Hematopoietic multipotent progenitor cell (in vitro differentiated cells): Measurements from ENCODE around the gene CACNA1B. TPM values are rescaled to one million over a fixed set of nuclear protein-coding genes. Genes with fewer than 3 reads are reported as not detected.
A peak's percentile ranks its signal among the peaks of the same experiment; 100 is the strongest.
"Not testable (repeated sequence)": the region's sequence is repeated elsewhere in the genome, so short reads cannot be mapped to it uniquely, and the experiment has no call there.

Source experiments
- DNase-seq, 3 donors: peaks; one replicate each; pipeline ENCODE4 v3.0.0-alpha.2; 2011 to 2015; ENCODE audit warnings: low read depth in 2 of 3, low spot score in 2 of 3
- total RNA-seq: library from RNA; depleted of rRNA; stranded (reverse); fragments of >200 nt; gene quantifications from one replicate; pipeline ENCODE4 v1.2.3, GENCODE V29; 2012

The CACNA1B gene
- total RNA-seq, 1 donor, result under 0.01 TPM

DNA sequence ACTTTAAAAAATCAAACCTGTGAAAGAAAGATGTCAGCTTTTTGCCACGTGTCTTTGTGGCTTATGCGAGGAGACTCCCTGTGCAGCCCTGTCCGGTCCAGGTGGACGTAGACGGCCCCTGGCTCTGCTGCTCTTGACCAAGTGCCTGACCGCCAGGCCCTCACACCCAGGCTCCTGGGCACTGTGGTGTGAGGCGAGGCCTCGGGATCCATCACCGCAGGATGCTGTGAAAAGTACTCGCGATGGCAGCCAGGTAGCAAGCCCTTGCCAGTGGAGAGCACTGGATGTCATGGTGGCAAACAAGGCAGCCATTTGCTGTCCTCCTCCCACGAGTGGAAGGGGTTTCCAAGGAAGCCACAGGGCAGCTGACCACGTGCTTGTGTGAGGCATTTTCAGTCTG is 245.1 kb downstream of the CACNA1B start:
- no peak for DNase-seq

DNA sequence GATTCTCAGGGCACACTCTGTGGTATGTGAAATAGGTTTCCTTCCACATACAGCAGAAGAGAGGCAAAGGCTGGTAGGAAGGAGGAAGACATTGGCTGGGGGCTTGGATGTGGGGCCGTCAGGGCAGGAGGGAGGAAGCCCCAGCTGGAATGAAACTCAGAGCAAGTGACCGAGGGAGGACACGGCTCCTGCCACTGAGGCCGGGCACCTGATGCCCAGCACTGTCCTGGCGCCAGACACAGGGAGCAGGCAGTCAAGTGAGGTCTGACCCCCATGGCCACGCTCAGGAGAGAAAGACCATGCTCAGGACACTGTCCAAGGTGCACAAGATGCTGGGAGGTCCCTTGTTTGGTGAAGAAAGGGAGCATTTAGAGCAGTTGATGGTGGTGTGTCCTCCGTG is 245.5 kb downstream of the CACNA1B start:
- DNase-seq, result no peak

DNA sequence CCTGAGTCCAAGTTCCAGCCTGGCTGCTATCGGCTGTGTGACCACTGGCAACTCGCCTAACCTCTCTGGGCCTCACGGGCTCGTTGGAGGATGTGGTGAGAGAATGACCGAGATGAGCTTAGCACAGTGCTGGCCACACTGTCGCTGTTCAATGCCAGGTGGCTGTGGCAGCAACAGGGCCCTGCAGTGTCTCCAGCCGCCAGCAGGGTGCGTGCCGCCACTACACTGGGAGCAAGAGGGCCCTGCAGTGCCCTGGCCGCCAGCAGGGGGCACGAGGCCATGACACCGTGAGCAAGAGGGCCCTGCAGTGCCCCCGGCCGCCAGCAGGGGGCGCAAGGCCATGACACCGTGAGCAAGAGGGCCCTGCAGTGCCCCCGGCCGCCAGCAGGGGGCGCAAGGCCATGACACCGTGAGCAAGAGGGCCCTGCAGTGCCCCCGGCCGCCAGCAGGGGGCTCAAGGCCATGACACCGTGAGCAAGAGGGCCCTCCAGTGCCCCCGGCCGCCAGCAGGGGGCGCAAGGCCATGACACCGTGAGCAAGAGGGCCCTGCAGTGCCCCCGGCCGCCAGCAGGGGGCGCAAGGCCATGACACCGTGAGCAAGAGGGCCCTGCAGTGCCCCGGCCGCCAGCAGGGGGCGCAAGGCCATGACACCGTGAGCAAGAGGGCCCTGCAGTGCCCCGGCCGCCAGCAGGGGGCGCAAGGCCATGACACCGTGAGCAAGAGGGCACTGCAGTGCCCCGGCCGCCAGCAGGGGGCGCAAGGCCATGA is 248.7 kb downstream of the CACNA1B start:
- not testable (repeated sequence) for DNase-seq

DNA sequence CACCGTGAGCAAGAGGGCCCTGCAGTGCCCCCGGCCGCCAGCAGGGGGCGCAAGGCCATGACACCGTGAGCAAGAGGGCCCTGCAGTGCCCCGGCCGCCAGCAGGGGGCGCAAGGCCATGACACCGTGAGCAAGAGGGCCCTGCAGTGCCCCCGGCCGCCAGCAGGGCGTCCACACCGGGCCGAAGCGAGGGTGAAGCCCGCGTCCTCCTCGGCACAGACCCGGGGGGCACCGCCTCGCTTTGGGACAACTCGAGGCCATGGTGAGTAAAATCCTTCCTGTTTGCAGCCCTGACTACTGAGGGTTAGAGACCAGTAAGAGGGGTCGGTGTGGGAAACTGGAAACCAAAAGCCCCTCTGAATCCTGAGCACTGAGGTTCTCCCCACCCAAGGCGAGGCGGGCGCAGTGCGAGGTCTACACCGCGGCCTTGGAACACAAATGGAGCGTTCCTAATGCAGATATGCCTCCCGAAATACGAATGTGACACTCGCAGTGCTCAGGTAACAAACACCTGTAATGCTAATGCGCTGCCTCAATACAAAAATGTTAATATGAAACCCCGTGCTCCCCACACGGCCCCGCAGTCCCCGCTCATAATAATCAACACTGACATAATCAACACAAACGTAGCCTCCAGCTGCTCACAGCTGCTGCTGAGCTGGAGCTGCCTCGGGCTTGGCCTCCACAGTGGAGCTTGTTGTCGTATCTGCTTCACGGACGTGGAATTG is 249.4 kb downstream of the CACNA1B start:
- DNase-seq, result not testable (repeated sequence)

DNA sequence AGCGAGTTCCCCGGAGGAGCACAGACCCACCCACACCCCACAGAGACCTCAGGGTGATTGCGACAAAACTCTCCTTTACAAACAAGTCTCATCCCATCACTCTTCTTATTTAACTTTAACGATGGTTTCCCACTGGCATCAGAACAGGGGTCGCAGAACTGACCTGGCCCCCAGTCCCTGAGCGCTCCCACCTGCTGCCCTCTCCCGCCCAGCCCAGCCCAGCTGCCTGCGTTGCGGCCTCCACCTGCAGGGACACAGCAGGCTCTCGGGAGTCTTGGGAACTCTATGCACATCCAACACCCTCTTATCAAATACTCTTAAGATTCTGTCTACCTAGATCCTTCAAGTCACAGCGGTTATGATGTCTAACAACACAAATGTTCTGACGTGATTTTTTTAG is 250.4 kb downstream of the CACNA1B start:
- not testable (repeated sequence) for DNase-seq

DNA sequence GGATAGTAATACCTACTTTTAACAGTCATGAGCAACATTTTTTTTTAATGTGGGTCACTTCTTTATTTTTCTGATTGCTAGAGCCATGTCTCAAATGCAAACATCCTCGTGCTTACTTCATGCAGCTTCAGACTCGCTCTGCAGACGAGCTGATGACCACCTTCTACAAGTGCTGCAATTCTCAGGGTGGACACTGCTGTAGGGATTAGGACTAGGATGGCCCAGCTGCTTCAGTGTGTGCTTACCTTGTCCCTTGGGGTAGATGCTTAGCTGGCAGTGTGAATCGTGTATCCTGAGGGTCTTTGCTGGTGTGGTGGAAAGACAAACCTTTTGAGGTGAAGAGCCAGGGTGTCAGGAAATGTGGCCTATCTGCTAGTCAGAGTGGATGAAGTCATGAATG is 251.7 kb downstream of the CACNA1B start:
- not testable (repeated sequence) for DNase-seq

DNA sequence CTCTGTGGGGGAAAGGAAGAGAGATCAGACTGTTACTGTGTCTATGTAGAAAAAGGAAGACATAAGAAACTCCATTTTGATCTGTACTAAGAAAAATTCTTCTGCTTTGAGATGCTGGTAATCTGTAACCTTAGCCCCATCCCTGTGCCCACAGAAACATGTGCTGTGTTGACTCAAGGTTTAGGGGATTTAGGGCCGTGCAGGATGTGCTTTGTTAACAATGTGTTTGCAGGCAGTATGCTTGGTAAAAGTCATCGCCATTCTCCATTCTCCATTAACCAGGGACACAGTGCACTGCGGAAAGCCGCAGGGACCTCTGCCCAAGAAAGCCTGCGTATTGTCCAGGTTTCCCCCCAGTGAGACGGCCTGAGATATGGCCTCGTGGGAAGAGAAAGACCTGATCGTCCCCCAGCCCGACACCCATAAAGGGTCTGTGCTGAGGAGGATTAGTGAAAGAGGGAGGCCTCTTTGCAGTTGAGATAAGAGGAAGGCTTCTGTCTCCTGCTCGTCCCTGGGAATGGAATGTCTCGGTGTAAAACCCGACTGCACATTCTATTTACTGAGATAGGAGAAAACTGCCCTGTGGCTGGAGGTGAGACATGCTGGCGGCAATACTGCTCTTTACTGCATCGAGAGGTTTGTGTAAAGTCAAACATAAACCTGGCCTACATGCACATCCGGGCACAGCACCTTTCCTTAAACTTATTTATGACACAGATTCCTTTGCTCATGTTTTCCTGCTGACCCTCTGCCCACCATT is 255.5 kb downstream of the CACNA1B start:
- DNase-seq, result not testable (repeated sequence)

DNA sequence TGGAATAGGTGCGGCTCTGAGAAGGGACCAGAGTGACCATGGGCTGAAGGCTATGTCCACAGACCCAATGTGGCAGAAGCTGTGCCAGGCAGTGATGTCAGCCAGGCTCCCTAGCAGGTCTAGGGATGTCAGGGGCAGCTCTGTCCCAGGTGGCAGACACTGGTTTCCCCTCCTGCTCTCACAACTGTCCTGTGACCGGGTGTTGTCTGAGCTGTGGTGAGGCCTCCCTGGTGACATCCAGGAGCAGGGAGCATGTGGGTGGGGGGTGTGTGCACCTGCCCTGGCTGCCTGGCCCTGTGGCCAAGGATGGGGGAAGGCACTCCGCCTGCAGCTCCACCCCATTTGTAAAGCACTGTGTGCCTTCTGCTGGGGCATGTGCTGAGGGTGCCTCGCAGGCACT is 257.0 kb downstream of the CACNA1B start:
- not testable (repeated sequence) for DNase-seq

DNA sequence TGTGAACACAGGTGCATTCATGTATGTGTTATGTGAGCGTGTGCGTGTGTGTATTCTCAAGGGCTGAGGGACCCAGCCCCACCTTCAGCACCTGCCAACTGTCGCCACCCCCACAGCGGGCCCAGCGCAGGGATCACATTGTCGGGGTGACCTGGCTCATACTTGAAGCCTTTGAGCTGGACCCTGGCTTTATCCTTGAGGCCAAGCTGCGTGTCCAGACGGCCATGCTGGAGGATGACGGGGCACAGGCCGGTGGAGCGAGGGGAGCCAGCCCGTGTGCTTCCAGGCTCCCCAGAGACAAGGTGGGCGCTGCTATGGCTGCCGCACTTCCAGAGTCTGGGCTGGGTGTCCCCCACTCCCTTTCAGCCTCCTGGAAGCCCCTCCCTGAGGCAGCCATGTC is 261.5 kb downstream of the CACNA1B start:
- not testable (repeated sequence) for DNase-seq

DNA sequence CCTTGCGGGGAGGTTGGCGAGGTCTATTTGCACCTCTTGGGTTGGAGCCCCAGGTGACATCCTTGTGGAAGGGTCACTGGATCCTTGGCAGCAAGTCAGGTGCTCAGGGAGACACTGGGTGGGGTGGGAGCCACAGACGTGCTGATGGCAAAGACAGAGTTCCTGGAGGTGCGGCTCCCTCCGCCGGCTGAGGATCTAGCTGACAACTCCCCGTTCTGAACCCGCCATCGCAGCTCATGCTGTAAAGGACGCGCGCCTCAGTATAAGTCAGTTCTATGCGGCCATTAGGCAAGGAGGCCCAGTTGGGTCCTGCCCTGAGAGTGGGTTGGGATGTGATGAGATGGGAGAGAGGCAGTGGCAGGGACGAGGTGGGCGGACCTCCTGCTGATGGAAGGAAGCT is 263.4 kb downstream of the CACNA1B start:
- DNase-seq, result not testable (repeated sequence)

DNA sequence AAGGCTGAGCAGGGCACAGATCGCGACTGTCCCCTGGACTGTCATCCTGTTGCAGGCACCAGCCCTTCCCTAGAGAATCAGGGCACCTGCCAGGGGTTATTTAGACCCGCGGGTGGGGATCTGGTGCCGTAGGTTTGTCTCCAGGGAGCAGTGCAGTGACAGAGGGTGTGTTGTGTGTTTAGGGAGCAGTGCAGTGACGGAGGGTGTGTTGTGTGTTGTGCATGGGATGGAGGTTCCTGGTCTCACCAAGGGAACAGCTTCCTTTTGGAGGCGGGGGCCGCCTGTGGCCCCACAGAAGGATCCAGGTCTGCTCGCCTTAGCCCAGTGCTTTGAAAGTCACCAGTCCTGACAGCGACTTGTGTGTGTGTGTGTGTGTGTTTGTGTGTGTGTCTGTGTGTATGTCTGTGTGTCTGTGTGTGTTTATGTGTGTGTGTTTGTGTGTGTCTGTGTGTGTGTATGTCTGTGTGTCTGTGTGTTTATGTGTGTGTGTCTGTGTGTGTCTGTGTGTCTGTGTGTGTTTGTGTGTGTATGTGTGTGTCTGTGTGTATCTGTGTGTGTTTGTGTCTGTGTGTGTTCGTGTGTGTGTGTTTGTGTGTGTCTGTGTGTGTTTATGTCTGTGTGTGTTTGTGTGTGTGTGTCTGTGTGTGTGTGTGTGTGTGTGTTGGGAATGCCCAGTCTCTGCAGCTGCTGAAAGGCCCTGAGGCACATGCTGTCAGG is 265.1 kb downstream of the CACNA1B start:
- not testable (repeated sequence) for DNase-seq

DNA sequence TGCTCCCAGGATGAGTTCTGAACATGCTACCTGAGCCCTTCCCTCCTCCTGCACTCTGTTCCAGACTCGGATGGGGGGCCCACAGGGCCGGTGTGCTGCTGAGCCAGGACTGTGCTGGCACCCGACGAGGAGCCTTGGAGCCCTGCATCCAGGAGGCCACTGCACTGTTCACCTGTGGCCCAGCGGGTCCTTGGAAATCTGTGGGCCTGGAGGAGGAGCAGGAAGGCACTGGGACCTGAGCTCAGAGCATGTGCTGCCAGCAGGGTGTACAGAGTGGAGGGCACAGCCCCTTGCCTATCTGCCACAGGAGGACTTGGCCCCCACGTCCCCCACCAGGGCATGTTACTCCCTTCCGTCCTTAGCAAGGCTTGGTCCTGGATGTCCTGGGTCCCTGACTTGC is 265.9 kb downstream of the CACNA1B start:
- DNase-seq, result not testable (repeated sequence)

DNA sequence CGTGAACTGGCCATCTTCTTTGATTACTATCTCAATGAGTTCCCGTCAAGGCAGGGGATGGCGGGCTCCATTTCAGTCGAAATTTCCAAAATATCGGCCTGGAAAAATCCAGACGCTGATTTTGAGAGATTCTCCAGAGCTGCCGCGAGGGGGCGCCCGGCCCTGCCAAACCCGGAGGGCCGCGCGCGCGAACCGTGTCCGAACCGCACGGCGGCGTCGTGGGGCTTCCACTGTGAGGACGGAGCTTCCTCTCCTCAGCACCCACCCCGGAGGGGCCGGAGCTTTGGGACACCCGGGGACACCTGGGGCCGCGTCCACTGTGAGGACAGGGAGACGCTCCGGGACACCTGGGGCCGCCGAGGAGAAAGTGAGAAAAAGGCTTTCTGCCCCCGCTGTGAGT is 270.0 kb downstream of the CACNA1B start:
- peak in 1 of 3 donors; percentile 7 for DNase-seq

DNA sequence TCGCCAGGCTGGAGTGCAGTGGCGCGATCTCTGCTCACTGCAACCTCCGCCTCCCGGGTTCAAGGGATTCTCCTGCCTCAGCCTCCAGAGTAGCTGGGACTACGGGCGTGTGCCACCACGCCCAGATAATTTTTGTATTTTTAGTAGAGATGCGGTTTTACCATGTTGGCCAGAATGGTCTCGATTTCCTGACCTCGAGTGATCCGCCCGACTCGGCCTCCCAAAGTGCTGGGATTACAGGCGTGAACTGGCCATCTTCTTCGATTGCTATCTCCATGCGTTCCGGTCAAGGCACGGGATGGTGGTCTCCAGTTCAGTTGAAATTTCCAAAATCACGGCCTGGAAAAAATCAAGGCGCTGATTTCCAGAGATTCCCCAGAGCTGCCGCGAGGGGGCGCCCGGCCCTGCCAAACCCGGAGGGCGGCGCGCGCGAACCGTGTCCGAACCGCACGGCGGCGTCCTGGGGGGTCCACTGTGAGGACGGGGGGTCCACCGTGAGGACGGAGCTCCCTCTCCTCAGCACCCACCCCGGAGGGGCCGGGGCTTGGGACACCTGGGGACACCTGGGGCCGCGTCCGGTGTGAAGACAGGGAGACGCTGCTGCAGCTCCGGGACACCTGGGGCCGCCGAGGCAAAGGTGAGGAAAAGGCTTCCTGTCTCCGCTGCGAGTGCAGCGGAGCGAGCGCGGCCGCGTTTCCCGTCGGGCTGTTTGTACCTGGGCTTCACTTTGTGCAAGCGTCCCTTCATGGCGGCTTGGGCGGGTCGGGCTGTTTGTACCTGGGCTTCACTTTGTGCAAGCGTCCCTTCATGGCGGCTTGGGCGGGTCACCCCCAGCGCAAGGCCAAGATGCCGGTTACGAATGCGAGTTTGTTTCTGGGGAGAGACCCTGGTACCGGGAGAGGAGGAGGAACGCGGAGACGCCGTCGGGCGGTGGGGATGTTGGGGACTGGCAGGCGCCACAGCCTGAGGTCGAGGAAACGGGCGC is 272.4 kb downstream of the CACNA1B start:
- peak in 1 of 3 donors; percentile 30 for DNase-seq

DNA sequence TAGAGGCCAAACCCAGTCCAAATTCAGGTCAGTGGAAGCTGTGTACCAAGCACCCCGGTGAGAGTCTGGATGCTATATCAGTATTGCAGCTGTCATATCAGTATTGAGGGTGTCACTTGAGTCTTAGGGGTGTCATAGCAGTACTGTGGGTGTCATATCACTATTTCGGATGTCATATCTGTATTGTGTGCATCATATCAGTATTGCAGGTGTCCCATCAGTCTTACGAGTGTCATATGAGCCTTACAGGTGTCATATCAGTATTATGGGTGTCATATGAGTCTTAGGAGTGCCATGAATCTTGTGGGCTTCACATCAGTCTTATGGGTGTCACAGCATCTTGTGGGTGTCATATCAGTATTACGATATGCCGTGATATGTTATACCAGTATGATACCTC is 278.2 kb downstream of the CACNA1B start:
- DNase-seq, result not testable (repeated sequence)

DNA sequence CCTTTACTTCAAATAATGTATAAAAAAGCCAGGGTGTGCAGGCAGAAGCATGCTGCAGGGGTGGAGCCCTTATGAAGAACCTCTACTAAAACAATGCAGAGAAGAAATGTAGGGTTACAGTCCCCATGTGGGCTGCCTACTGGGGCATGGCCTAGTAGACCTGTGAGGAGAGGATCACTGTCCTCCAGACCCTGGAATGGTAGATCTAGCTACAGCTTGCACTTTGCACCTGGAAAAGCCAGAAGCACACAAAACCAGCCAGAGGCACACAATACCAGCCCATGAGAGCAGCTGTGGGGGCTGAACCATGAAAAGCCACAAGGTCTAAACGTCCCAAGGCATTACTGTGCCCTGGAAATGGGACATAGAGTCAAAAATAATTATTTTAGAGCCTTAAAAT is 289.2 kb downstream of the CACNA1B start:
- not testable (repeated sequence) for DNase-seq
